H1 (cell line): ENCODE measurements around the gene SPDYE1. TPM values are rescaled to one million over a fixed set of nuclear protein-coding genes. Genes with fewer than 3 reads are reported as not detected.

ENCODE experiments used
- BACH1 ChIP-seq: IDR thresholded peaks from 2 replicates; pipeline ENCODE4 v1.6.1; 2012; ENCODE audit warnings: low read length, improper control_type of control experiment
- CHD7 ChIP-seq: fragments of 300-600 bp; sonication (generic); IDR thresholded peaks from 2 replicates; pipeline ENCODE4 v1.7.1; 2012; ENCODE audit warnings: low read length, moderate library complexity, mild to moderate bottlenecking, inconsistent platforms; ENCODE audit not compliant: insufficient replicate concordance
- RAD21 ChIP-seq, 2 experiments: IDR thresholded peaks in 1 of 2; conservative IDR thresholded peaks in 1 of 2; 2 replicates each; pipeline ENCODE4 v1.6.1; 2011; ENCODE audit warnings: low read depth in 2 of 2, low read length in 2 of 2, improper control_type of control experiment in 1 of 2, inconsistent platforms in 1 of 2, mild to moderate bottlenecking in 1 of 2, moderate library complexity in 1 of 2
- RBBP5 ChIP-seq: IDR thresholded peaks from 2 replicates; pipeline ENCODE4 v1.7.1; 2012; ENCODE audit warnings: low read depth, mild to moderate bottlenecking, inconsistent platforms, low read length, moderate library complexity, borderline replicate concordance
- SAP30 ChIP-seq: fragments of 300-600 bp; sonication (generic); IDR thresholded peaks from 2 replicates; pipeline ENCODE4 v1.7.1; 2012; ENCODE audit warnings: low read length, moderate library complexity, mild to moderate bottlenecking, inconsistent platforms; ENCODE audit not compliant: insufficient read depth, insufficient replicate concordance
- TEAD4 ChIP-seq: IDR thresholded peaks from 2 replicates; pipeline ENCODE4 v1.6.1; 2012; ENCODE audit warnings: low read depth, low read length, inconsistent platforms, mixed read lengths
- ZNF274 ChIP-seq: IDR thresholded peaks from 2 replicates; pipeline ENCODE4 v1.7.0; 2012; ENCODE audit warnings: low read length, borderline replicate concordance; ENCODE audit errors: extremely low read depth
- polyA plus RNA-seq, 7 experiments: library from polyadenylated mRNA; depleted of rRNA in 3 of 7; stranded (reverse) in 5 of 7; unstranded in 2 of 7; fragments of >200 nt in 5 of 7; fragments of 200-250 nt in 2 of 7; gene quantifications; 1 replicate in 5 of 7; 2 replicates in 1 of 7; 4 replicates in 1 of 7; pipeline versions ENCODE4 v1.2.1 to v1.2.3, GENCODE V29; 2011 to 2013; ENCODE audit warnings: missing spikeins in 2 of 7, mixed read lengths in 2 of 7
- total RNA-seq: library from RNA; stranded (reverse); fragmentation: NEBNext Ultra II Directional; extraction: Animal tissue kit (Norgen Biotek cat#: 25700); gene quantifications from 2 replicates; pipeline ENCODE4 v1.2.1, GENCODE V29; 2021

SPDYE1 gene
- total and polyA plus RNA-seq, 2 of the 8 experiments (the other 6 are each of a cell fraction or from before 2014, with no cell fraction given): not detected

GRCh38 chr7:44043902-44044301, 46.2 kb downstream of the SPDYE1 start (continued):
- no peak for TF ChIP-seq SAP30
- TF ChIP-seq ZNF274: no peak
- TF ChIP-seq TEAD4: no peak
- TF ChIP-seq CHD7: no peak
- TF ChIP-seq RBBP5: no peak
- no peak for TF ChIP-seq RAD21 (IDR thresholded peaks at IDR 0.05 in 1 of 2, conservative IDR thresholded peaks at IDR 0.05 in 1 of 2; ENCODE audit: low read depth in 2 of 2, low read length in 2 of 2)
- TF ChIP-seq BACH1: no peak
